HG03066 (cell line): Measurements from ENCODE around the gene ZSCAN20.

Source experiments
- ATAC-seq: cut with Tn5 transposase; IDR thresholded peaks from one replicate; pipeline ENCODE4 v1.9.1; 2021; ENCODE audit warnings: low read depth; ENCODE audit not compliant: unreplicated experiment

Gene ZSCAN20

GRCh38 chr1:33472269-33472980, at the start of gene ZSCAN20:
TSS of gene ZSCAN20 (plus strand) at chr1:33472645. CDS start at chr1:33479289, 6,644 bp downstream.
- ATAC-seq, result peak; percentile 83

GRCh38 chr1:33424205-33424604, 48.2 kb upstream of the ZSCAN20 start:
- ATAC-seq, result no peak

GRCh38 chr1:33424610-33425009, 47.8 kb upstream of the ZSCAN20 start:
- no peak for ATAC-seq

- no peak for ATAC-seq
These were observed 46.5 kb upstream of the ZSCAN20 start for GRCh38 chr1:33425900-33426299.

GRCh38 chr1:33426916-33427315, 45.5 kb upstream of the ZSCAN20 start:
- ATAC-seq, result no peak

- no peak for ATAC-seq
These were observed 43.8 kb upstream of the ZSCAN20 start for GRCh38 chr1:33428661-33429060.

- no peak for ATAC-seq
These were observed 43.1 kb upstream of the ZSCAN20 start for GRCh38 chr1:33429332-33429731.

- ATAC-seq, result no peak
These were observed 42.4 kb upstream of the ZSCAN20 start for GRCh38 chr1:33429856-33430691.

GRCh38 chr1:33430692-33431593, 41.5 kb upstream of the ZSCAN20 start, which contains the start of gene PHC2:
TSS of gene PHC2 (minus strand) at chr1:33431095. CDS start at chr1:33375539, 55,556 bp downstream.
- peak; percentile 93 for ATAC-seq

GRCh38 chr1:33433509-33434362, 38.7 kb upstream of the ZSCAN20 start:
- ATAC-seq, result no peak

- ATAC-seq, result no peak
These were observed 38.1 kb upstream of the ZSCAN20 start for GRCh38 chr1:33434363-33434750.

GRCh38 chr1:33435096-33435820, 37.2 kb upstream of the ZSCAN20 start:
- ATAC-seq, result no peak

- no peak for ATAC-seq
These were observed 35.7 kb upstream of the ZSCAN20 start for GRCh38 chr1:33436557-33437285.

GRCh38 chr1:33438364-33439160, 33.9 kb upstream of the ZSCAN20 start:
- ATAC-seq, result no peak

GRCh38 chr1:33439662-33440061, 32.8 kb upstream of the ZSCAN20 start:
- no peak for ATAC-seq

- no peak for ATAC-seq
These were observed 31.2 kb upstream of the ZSCAN20 start for GRCh38 chr1:33441088-33441745.

- no peak for ATAC-seq
These were observed 30.3 kb upstream of the ZSCAN20 start for GRCh38 chr1:33442141-33442540.
